ENCODE data around the gene MST1.
"Not testable (repeated sequence)": the region's sequence is repeated elsewhere in the genome, so short reads cannot be mapped to it uniquely, and the experiment has no call there.

The MST1 gene

DNA sequence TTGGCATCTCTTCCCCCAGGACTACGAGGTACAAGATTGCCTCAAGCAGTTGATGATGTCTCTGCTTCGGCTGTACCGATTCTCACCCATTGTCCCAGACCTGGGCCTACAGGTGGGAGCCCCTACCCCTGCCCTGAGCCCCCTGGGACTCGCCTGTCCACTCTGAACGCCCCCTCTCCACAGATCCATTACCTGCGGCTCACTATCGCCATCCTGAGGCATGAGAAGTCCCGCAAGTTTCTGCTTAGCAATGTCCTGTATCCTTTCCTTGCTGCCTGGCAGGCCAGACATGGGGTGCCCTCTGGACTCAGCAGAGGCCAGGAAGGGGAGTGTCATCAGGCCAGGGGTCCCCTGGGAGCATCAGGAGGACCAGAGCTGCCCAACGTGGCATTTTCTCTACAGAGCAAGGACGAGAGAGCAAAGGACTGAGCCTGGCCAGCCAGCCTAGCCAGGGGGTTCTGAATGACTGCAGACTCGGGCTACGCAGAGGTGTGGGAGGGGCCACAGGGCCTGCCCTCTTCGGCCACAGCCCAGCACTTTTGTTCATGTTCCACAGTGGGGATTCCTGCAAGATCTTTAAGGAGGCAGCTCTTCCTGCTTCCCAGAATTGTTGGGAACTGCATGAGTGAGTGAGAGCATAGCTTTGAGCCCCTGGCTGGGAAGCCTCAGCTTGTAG is 11.3 kb upstream of the MST1 start:
- DNase-seq (ENCODE audit: low read depth): no peak

DNA sequence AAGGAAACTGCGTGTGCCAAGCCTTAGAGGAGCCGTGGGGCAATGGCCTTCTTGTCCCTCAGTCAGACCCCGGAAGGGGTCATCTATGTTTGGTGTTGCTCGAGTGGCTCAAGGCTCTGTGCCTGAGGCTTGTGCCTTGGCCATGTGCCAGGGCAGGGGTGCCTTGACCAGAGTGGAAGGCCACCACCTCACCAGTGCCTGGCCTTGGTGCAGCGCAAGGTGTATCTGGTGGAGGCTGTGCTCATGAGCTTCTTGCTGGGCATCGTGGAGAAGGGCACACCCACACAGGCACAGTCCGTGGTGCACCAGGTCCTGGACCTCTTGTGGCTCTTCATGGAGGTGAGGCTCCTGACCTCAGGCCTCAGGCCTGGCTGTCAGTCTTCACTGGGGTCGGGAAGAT is 10.7 kb upstream of the MST1 start:
- DNase-seq (ENCODE audit: low read depth): no peak

DNA sequence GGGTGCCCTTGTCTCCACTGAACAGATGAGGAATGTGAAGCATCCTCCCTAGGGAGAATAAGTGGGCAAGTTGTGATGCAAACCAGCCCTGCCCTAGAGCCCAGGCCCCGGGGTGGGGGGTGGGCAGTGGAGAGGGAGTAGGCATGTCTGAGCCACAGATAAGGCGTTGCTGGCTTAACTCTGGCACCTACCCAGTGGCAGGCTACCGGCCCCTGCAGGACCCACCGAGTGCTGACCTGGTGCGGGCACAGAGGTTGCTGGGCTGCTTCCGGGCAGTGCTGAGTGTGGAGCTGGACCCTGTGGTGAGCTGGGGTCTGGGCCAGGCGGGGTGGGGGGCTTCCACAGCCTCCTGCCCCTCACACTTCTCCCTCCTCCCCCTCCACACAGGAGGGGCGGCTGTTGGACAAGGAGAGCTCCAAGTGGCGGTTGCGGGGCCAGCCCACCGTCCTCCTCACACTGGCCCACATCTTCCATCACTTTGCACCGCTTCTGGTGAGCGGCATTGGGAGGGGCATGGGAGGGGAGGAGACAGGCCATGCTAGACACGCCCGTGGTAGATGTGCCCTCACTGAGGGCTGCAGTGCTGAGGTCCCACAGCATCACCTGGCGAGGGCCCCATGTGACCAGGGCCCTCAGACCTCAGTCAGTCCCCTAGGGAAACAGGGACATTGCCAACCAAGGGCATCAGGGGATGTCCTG is 10.2 kb upstream of the MST1 start:
- DNase-seq (ENCODE audit: low read depth): no peak

DNA sequence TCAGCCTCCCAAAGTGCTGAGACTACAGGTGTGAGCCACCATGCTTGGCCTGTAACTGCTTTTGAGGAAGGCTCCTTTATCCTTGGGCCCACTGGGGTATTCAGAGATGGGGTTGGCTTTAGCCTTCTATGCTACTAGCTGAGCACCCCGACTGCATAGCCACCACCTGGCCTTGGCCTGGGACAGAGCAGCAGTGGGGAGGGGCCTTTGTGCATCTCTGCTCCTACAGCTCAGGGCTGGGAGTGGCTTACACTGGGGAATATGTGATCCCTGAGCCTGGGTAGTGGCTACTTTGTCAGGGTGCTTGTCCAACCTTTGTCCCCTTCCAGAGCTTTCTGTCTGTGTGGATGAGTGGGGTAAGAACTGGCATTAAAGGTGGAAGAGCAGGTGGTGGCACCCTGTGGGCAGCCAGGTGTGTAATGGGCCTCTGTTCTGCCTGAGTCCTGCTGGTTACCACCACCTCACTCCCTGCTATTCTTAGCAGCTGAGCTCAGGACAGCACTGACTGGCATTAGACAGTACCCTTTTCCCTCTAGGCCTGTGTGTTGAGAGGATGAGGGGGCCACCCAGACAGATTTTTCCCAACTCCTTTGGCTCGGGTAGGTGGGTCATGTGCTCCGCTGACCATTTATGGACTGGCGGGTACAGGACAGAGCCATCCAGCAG is 6.2 kb upstream of the MST1 start:
- DNase-seq (ENCODE audit: low read depth): not testable (repeated sequence)

DNA sequence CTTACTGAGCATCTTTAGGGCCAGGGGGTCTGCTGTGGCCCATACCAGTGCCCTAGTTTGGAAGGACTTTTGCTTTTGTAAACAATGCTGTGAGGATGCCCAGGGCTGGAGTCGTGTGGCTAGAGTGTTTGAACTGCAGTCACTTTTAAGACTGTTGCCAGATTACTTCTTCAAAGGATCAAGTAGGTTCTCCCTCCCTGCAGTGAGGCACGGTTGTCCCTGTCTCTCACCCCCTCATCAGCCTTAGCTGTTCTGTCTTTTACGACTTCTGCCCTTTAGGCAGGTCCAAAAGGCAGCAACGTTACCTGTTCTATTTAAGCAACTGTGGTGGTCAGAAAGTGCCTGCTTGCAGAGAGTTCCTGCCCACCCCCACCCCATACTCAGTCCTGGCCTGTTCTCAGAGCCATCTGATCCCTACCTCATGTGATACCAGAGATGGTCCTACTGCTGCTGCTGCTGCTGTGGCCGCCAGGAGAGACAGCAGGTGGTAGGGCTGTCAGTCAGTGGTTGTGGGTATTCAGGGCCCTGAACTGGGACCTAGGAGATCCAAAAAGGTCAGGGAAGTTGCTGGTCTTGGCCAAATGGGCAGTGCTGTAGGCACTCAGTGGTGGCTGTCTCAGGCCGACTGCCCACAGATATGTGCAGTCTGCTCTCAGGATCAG is 5.3 kb upstream of the MST1 start:
- not testable (repeated sequence) for DNase-seq (ENCODE audit: low read depth)

DNA sequence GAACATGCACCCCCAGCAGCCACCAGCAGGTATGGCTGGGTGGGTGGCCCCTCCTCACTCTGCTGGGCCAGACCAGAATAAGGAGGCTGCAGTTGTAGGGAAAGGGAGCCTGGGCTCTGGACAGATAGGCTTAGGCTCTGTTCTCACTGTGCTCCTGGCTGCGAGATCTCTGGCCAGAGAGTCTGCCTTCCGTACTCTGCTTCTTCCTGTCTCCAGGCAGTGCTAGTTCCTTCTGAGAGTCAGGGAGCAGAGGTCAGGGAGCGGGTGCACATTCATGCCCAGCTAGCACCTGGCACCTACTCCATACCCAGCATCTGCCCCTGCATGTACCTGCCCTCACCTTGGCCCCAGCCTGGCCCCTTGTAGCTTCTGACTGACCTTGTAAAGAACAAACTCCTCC is 2.2 kb upstream of the MST1 start:
- DNase-seq (ENCODE audit: low read depth): not testable (repeated sequence)

- not testable (repeated sequence) for DNase-seq (ENCODE audit: low read depth)
These were observed 1.6 kb upstream of the MST1 start for GRCh38 chr3:49690856-49691255.

GRCh38 chr3:49689908-49690624 is 792 bp upstream of the MST1 start:
- not testable (repeated sequence) for DNase-seq (ENCODE audit: low read depth)

GRCh38 chr3:49688338-49689045 is 782 bp downstream of the MST1 start:
- not testable (repeated sequence) for DNase-seq (ENCODE audit: low read depth)

DNA sequence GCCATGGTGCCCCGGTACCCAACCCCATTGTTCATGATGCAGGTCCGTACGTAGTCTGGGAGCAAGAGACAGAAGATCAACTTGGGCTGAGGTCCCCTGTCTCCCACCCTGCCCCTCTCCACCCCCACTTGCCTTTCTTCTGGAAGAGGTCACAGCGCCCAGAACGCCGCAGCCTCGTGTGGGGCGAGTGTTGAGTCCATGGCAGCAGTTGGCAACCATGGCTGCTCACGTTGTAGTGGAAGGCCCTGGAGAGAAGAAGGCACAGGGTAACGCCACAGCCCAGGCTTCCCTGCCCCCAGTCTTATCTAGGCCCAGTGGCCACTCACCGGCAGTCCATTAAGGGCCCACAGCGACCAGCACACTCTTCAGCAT is 1.9 kb downstream of the MST1 start:
- DNase-seq (ENCODE audit: low read depth): not testable (repeated sequence)

- DNase-seq (ENCODE audit: low read depth): peak; percentile 42
These were observed 2.4 kb downstream of the MST1 start for GRCh38 chr3:49686769-49687423.

DNA sequence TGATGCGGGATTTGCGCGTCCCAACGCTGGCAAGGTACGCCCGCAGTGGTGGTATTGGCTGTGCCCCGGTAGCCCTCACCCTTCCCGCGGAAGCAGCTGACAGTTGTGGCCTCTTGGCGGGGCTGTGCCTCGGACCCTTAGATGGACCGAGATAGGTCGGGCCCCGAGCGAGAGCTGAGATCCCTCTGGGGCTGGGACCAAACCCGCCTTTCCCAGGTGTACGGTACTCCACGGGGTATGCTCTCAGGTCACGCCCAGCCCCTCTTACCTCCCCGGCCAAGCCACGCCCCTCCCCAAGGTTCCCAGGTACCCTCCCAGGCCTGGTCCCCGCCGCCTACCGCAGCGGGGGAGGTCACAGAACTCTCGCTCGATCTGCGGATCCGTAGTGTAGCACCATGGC is 2.9 kb downstream of the MST1 start:
- DNase-seq (ENCODE audit: low read depth): not testable (repeated sequence)

GRCh38 chr3:49685846-49686245 is 3.4 kb downstream of the MST1 start:
- DNase-seq (ENCODE audit: low read depth): not testable (repeated sequence)

GRCh38 chr3:49685103-49685502 is 4.2 kb downstream of the MST1 start:
- DNase-seq (ENCODE audit: low read depth): not testable (repeated sequence)

DNA sequence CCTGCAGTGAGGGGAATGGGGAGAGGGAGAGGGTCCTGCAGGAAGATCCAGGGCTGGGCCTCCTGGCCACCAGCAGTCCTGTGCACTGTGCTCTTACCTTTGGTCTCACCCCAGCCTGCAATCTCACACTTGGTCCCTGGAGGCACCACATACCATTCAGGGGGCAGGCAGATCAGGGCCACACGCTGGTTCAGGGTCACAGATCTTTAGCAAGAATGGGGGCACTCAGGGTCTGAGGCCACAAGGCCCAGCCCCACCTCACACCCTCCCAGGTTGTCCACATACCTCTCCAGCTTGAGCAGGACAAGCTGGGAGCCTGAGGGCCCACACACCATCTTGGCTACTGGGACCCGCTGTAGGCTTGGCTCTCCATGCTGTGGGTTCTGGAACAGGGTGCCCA is 4.8 kb downstream of the MST1 start:
- DNase-seq (ENCODE audit: low read depth): not testable (repeated sequence)

- DNase-seq (ENCODE audit: low read depth): no peak
These were observed 6.1 kb downstream of the MST1 start for GRCh38 chr3:49683162-49683561.

DNA sequence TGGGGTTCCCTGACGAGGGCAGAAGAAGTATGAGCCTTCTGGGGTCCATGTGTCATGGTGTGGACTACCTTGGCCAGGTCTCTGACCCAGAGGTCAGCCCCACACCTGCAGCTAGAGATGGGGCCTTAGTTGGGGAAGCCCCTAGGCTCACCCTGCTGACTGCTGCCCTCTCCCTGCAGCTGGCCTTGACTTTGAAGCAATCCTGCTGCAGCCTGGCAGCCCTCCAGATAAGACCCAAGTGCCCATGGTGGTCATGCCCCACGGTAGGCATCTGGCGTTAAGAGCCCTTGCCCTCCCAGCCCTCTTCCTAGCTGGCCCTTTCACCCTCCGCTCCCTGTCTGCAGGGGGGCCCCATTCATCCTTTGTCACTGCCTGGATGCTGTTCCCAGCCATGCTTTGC is 7.7 kb downstream of the MST1 start:
- DNase-seq (ENCODE audit: low read depth): no peak

DNA sequence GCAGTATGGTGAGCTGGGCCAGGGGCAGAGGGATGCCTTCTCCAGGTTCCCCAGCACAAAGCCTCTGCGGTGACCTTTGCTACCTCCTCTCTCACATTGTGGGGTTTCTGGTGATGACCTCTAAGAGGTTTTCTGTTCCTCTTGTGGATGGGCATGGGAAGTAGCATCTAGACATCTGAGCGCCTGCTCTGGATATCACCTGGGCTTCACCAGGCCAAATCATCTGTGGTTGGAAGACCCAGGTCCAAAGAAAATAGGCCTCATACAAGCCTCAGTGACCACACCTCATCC is 8.1 kb downstream of the MST1 start:
- DNase-seq (ENCODE audit: low read depth): no peak

GRCh38 chr3:49680493-49681231 is 8.6 kb downstream of the MST1 start:
- no peak for DNase-seq (ENCODE audit: low read depth)

DNA sequence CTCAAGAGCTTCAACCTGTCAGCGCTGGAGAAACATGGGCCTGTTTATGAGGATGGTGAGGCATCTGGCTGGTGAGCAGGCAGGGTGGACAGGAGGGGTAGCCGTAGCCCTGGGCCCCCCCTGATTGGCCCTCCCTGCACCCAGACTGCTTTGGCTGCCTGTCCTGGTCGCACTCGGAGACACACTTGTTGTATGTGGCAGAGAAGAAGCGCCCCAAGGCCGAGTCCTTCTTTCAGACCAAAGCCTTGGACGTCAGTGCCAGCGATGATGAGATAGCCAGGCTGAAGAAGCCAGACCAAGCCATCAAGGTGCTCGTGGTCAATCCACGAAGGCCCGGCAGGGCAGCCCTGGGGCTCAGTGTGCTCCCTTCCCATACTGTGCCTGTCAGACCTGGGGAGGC is 13.4 kb downstream of the MST1 start:
- no peak for DNase-seq (ENCODE audit: low read depth)
